ENCODE measurements around the gene AGBL4. TPM values are rescaled to one million over a fixed set of nuclear protein-coding genes. Genes with fewer than 3 reads are reported as not detected.

Gene AGBL4
- total RNA-seq, 1 experiment from 2014 or later = not detected

GRCh38 chr1:48943393-48943792 lies 1080.4 kb downstream of the AGBL4 start:
- Mint-ChIP-seq H3K27me3 (ENCODE audit: insufficient read depth, unreplicated experiment) (no peaks in the 10 kb centered on the region), H3K9me3 (ENCODE audit: unreplicated experiment) (no peaks in the 10 kb centered on the region), H3K4me3 (ENCODE audit: unreplicated experiment) (no peak overlapping the region), H3K4me1 (ENCODE audit: low read depth, unreplicated experiment) (peaks cover 7% of the 10 kb centered on the region), H3K27ac (ENCODE audit: unreplicated experiment) (no peak overlapping the region), H3K36me3 (ENCODE audit: insufficient read depth, unreplicated experiment) (no peaks in the 10 kb centered on the region)
- no peak for DNase-seq
- intact Hi-C loops (cut with micrococcal nuclease; ENCODE audit: unreplicated experiment) = no loop called here
- no peaks in the 10 kb centered on the region for H3K9me3 ChIP-seq
- H3K27me3 ChIP-seq (replicated peaks; ENCODE audit: control insufficient read depth, insufficient read depth, low read length) = no peaks in the 10 kb centered on the region
- TF ChIP-seq CTCF (IDR thresholded peaks at IDR 0.05; ENCODE audit: insufficient read depth in 1 of 2, low read depth in 1 of 2, low read length in 1 of 2, severe bottlenecking in 1 of 2, unreplicated experiment in 1 of 2) = no peak
- ChIA-PET CTCF (no interaction called here), POLR2A (no interaction called here)
- H3K4me1 ChIP-seq = no peaks in the 10 kb centered on the region
- no peaks in the 10 kb centered on the region for H3K36me3 ChIP-seq (ENCODE audit: control insufficient read depth, insufficient read depth, low read length)
- H3K4me3 ChIP-seq (ENCODE audit: low read depth, low read length) = no peak overlapping the region
- BruUV-seq (replicated peaks) = no TSS peak

- no peak overlapping the region for H3K4me3 ChIP-seq (ENCODE audit: low read depth, low read length)
- Mint-ChIP-seq H3K4me3 (ENCODE audit: unreplicated experiment) (no peak overlapping the region), H3K4me1 (ENCODE audit: low read depth, unreplicated experiment) (peaks cover 5% of the 10 kb centered on the region), H3K36me3 (ENCODE audit: insufficient read depth, unreplicated experiment) (no peaks in the 10 kb centered on the region), H3K9me3 (ENCODE audit: unreplicated experiment) (no peaks in the 10 kb centered on the region), H3K27me3 (ENCODE audit: insufficient read depth, unreplicated experiment) (no peaks in the 10 kb centered on the region), H3K27ac (ENCODE audit: unreplicated experiment) (no peak overlapping the region)
- BruUV-seq (replicated peaks) = no TSS peak
- no peaks in the 10 kb centered on the region for H3K4me1 ChIP-seq
- CTCF ChIA-PET = interaction anchor here (0.6 to 1.0 kb wide), 2 partner anchors 11 to 24 kb away, joined by 3 read pairs; no protein-coding TSS in a partner anchor
- no peaks in the 10 kb centered on the region for H3K36me3 ChIP-seq (ENCODE audit: control insufficient read depth, insufficient read depth, low read length)
- no peak for TF ChIP-seq CTCF (IDR thresholded peaks at IDR 0.05; ENCODE audit: insufficient read depth in 1 of 2, low read depth in 1 of 2, low read length in 1 of 2, severe bottlenecking in 1 of 2, unreplicated experiment in 1 of 2)
- no peaks in the 10 kb centered on the region for H3K9me3 ChIP-seq
- DNase-seq = no peak
- intact Hi-C loops (cut with micrococcal nuclease; ENCODE audit: unreplicated experiment) = no loop called here
- H3K27me3 ChIP-seq (replicated peaks; ENCODE audit: control insufficient read depth, insufficient read depth, low read length) = no peaks in the 10 kb centered on the region
- POLR2A ChIA-PET = no interaction called here
Observed at GRCh38 chr1:48940962-48941732, 1082.6 kb downstream of the AGBL4 start.

- DNase-seq = no peak
- no peaks in the 10 kb centered on the region for H3K36me3 ChIP-seq (ENCODE audit: control insufficient read depth, insufficient read depth, low read length)
- BruUV-seq (replicated peaks) = no TSS peak
- H3K4me1 ChIP-seq = no peaks in the 10 kb centered on the region
- Mint-ChIP-seq H3K9me3 (ENCODE audit: unreplicated experiment) (no peaks in the 10 kb centered on the region), H3K27ac (ENCODE audit: unreplicated experiment) (no peak overlapping the region), H3K36me3 (ENCODE audit: insufficient read depth, unreplicated experiment) (no peaks in the 10 kb centered on the region), H3K4me3 (ENCODE audit: unreplicated experiment) (no peak overlapping the region), H3K27me3 (ENCODE audit: insufficient read depth, unreplicated experiment) (no peaks in the 10 kb centered on the region), H3K4me1 (ENCODE audit: low read depth, unreplicated experiment) (no peaks in the 10 kb centered on the region)
- no peaks in the 10 kb centered on the region for H3K9me3 ChIP-seq
- no peak overlapping the region for H3K4me3 ChIP-seq (ENCODE audit: low read depth, low read length)
- no peaks in the 10 kb centered on the region for H3K27me3 ChIP-seq (replicated peaks; ENCODE audit: control insufficient read depth, insufficient read depth, low read length)
- intact Hi-C loops (cut with micrococcal nuclease; ENCODE audit: unreplicated experiment) = no loop called here
- ChIA-PET CTCF (no interaction called here), POLR2A (no interaction called here)
- TF ChIP-seq CTCF (IDR thresholded peaks at IDR 0.05; ENCODE audit: insufficient read depth in 1 of 2, low read depth in 1 of 2, low read length in 1 of 2, severe bottlenecking in 1 of 2, unreplicated experiment in 1 of 2) = no peak
Observed at GRCh38 chr1:48940354-48940753, 1083.4 kb downstream of the AGBL4 start.
